Neural cell (in vitro differentiated cells): Measurements from ENCODE around the gene AP3M1. TPM values are rescaled to one million over a fixed set of nuclear protein-coding genes. Genes with fewer than 3 reads are reported as not detected.
A peak's percentile ranks its signal among the peaks of the same experiment; 100 is the strongest.

Experiments used
- H2AFZ ChIP-seq: fragments of 200-600, 300-800 bp; sonication (generic), shearing (Covaris generic); 2 replicates; pipeline ENCODE4 v1.6.0; 2014; ENCODE audit warnings: low read depth, mild to moderate bottlenecking, antibody characterized with exemption, low read length, moderate library complexity
- H3F3A ChIP-seq: fragments of 200-600 bp; shearing (Covaris generic); 2 replicates; pipeline ENCODE4 v1.6.1; 2016; ENCODE audit warnings: mild to moderate bottlenecking, moderate library complexity, mixed read lengths, antibody characterized with exemption, low read length; ENCODE audit not compliant: insufficient read depth, poor library complexity, severe bottlenecking
- H3K27ac ChIP-seq: fragments of 200-600, 300-800 bp; sonication (generic), shearing (Covaris generic); 2 replicates; pipeline ENCODE4 v1.5.1; 2014; ENCODE audit warnings: mild to moderate bottlenecking, low read length, moderate library complexity
- H3K27me3 ChIP-seq: fragments of 300-800, 200-600 bp; sonication (generic), shearing (Covaris generic); 2 replicates; pipeline ENCODE4 v1.6.0; 2014; ENCODE audit warnings: mild to moderate bottlenecking, low read depth, low read length, moderate library complexity; ENCODE audit not compliant: insufficient read depth
- H3K36me3 ChIP-seq: fragments of 300-800, 200-600 bp; sonication (generic), shearing (Covaris generic); 2 replicates; pipeline ENCODE4 v1.5.1; 2014; ENCODE audit warnings: mild to moderate bottlenecking, antibody characterized with exemption, low read length, moderate library complexity; ENCODE audit not compliant: insufficient read depth
- H3K4me2 ChIP-seq: fragments of 300-800, 200-600 bp; sonication (generic), shearing (Covaris generic); 2 replicates; pipeline ENCODE4 v1.6.0; 2014; ENCODE audit warnings: mild to moderate bottlenecking, low read length
- H3K4me3 ChIP-seq: fragments of 300-800, 200-600 bp; sonication (generic), shearing (Covaris generic); 2 replicates; pipeline ENCODE4 v1.5.1; 2014; ENCODE audit warnings: mild to moderate bottlenecking, low read length, moderate library complexity
- H3K79me2 ChIP-seq: fragments of 200-600 bp; shearing (Covaris generic); replicated peaks from 2 replicates; pipeline ENCODE4 v1.6.0; 2014; ENCODE audit warnings: mild to moderate bottlenecking, low read length, moderate library complexity; ENCODE audit not compliant: insufficient read depth
- H3K9ac ChIP-seq: fragments of 300-800, 200-600 bp; sonication (generic), shearing (Covaris generic); 2 replicates; pipeline ENCODE4 v1.6.1; 2016; ENCODE audit warnings: mild to moderate bottlenecking, low read length, mixed read lengths
- H3K9me2 ChIP-seq: fragments of 200-600 bp; shearing (Covaris generic); 2 replicates; pipeline ENCODE4 v1.6.1; 2016; ENCODE audit warnings: mild to moderate bottlenecking, low read length, mixed read lengths; ENCODE audit not compliant: insufficient read depth
- H3K9me3 ChIP-seq: fragments of 200-600, 300-800 bp; sonication (generic), shearing (Covaris generic); 2 replicates; pipeline ENCODE4 v1.6.1; 2016; ENCODE audit warnings: mild to moderate bottlenecking, mixed run types, low read length, moderate library complexity, mixed read lengths
- H4K20me1 ChIP-seq: fragments of 200-600 bp; shearing (Covaris generic); 2 replicates; pipeline ENCODE4 v1.6.1; 2016; ENCODE audit warnings: mild to moderate bottlenecking, mixed run types; ENCODE audit not compliant: insufficient read depth
- EZH2 ChIP-seq: fragments of 200-600, 300-800 bp; shearing (Covaris generic), sonication (generic); IDR thresholded peaks from 2 replicates; pipeline ENCODE4 v1.6.1; 2014; ENCODE audit warnings: antibody characterized with exemption, low read length, borderline replicate concordance, mild to moderate bottlenecking; ENCODE audit not compliant: insufficient read depth, poor library complexity, severe bottlenecking
- POLR2AphosphoS5 ChIP-seq: IDR thresholded peaks from 2 replicates; pipeline ENCODE4 v1.6.1; 2012
- SMC3 ChIP-seq: fragments of 450-650 bp; conservative IDR thresholded peaks from 2 replicates; pipeline ENCODE4 v1.6.1; 2014; ENCODE audit warnings: antibody characterized with exemption, mild to moderate bottlenecking, moderate library complexity; ENCODE audit not compliant: poor library complexity
- TAF1 ChIP-seq: IDR thresholded peaks from 2 replicates; pipeline ENCODE4 v1.6.1; 2012; ENCODE audit warnings: low read depth
- polyA plus RNA-seq: library from polyadenylated mRNA; depleted of rRNA; stranded (reverse); fragments of >200 nt; gene quantifications from 2 replicates; pipeline ENCODE4 v1.2.3, GENCODE V29; 2014
- TF ChIP-seq, protein P1 (sequence below): IDR thresholded peaks from 2 replicates; pipeline ENCODE4 v1.6.1; 2012; ENCODE audit warnings: borderline replicate concordance
- TF ChIP-seq, protein P2 (sequence below): fragments of 450-650 bp; IDR thresholded peaks from 2 replicates; pipeline ENCODE4 v1.5.1; 2014; ENCODE audit warnings: antibody characterized with exemption, mild to moderate bottlenecking, moderate library complexity; ENCODE audit not compliant: poor library complexity, severe bottlenecking

The AP3M1 gene
- polyA plus RNA-seq, 1 donor from 2014 or later = 26.7 TPM

DNA sequence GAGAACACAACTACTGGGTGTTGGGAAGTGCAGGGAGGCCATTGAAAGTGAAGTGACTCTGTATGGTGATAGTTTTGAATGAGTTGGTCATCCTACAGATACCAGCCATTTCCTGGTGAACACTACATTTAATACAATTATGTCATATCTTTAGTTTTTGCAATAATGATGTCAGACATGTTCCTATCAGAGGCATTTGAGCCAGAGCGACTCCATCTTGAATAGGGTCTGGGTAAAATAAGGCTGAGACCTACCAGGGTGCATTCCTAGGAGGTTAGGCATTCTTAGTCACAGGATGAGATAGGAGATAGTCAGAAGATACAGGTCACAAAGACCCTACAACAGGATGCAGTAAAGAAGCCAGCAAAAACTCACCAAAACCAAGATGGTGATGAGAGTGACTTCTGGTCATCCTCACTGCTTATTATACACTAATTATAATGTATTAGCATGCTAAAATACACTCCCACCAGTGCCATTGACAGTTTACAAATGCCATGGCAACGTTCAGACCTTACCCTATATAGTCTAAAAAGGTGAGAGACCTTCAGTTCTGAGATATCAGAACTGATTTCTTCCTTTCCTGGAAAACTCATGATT is 28.6 kb upstream of the AP3M1 start:
- Histone ChIP-seq H3F3A (peaks cover 3% of the 10 kb centered on the region), H3K27me3 (no peaks in the 10 kb centered on the region), H3K4me2 (no peak overlapping the region), H3K36me3 (no peaks in the 10 kb centered on the region), H3K79me2 (peaks cover 5% of the 10 kb centered on the region), H3K9me3 (no peaks in the 10 kb centered on the region), H3K9me2 (no peaks in the 10 kb centered on the region), H3K9ac (no peak overlapping the region), H4K20me1 (no peaks in the 10 kb centered on the region), H3K4me3 (no peak overlapping the region), H3K27ac (no peak overlapping the region), H2AFZ (no peak overlapping the region)
- no peak for TF ChIP-seq EZH2

DNA sequence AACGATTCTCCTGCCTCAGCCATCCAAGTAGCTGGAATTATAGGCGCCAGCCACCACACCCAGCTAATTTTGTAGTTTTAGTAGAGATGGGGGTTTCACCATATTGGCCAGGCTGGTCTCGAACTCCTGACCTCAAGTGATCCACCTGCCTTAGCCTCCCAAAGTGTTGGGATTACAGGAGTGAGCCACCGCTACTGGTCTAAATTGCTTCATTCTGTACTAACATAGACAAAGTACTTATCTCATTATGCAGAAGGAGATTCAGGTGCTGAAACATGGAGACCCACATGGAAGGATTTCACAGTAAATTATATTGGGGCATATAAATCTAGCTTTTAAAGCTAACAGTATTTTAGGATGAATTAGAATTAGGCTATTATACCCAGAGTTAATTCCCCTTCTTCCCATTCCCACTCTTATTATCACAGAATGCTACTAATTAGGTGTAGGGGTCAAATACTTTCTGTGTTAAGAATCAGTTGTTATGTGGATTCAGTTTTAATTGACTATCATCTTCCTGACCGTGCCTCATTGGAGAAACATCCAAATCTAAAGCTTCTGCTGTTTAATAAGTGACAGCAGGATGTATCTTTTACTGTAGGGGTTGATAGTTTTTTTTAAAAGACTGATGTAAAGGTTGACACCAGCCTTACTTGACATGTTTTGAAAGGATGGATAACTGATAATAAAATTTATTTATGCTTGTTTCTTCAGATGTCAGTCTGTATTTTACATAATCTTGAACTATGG is 27.6 kb upstream of the AP3M1 start:
- H3K9me3 ChIP-seq = no peaks in the 10 kb centered on the region
- H3K9ac ChIP-seq = no peak overlapping the region
- H4K20me1 ChIP-seq = no peaks in the 10 kb centered on the region
- peaks cover 3% of the 10 kb centered on the region for H3F3A ChIP-seq
- peak overlapping the region; percentile 12 for H3K4me3 ChIP-seq
- no peak overlapping the region for H3K27ac ChIP-seq
- H3K27me3 ChIP-seq = no peaks in the 10 kb centered on the region
- peaks cover 5% of the 10 kb centered on the region for H3K79me2 ChIP-seq
- no peaks in the 10 kb centered on the region for H3K36me3 ChIP-seq
- no peaks in the 10 kb centered on the region for H3K9me2 ChIP-seq
- no peak overlapping the region for H2AFZ ChIP-seq
- no peak overlapping the region for H3K4me2 ChIP-seq
- TF ChIP-seq, protein P1, sequence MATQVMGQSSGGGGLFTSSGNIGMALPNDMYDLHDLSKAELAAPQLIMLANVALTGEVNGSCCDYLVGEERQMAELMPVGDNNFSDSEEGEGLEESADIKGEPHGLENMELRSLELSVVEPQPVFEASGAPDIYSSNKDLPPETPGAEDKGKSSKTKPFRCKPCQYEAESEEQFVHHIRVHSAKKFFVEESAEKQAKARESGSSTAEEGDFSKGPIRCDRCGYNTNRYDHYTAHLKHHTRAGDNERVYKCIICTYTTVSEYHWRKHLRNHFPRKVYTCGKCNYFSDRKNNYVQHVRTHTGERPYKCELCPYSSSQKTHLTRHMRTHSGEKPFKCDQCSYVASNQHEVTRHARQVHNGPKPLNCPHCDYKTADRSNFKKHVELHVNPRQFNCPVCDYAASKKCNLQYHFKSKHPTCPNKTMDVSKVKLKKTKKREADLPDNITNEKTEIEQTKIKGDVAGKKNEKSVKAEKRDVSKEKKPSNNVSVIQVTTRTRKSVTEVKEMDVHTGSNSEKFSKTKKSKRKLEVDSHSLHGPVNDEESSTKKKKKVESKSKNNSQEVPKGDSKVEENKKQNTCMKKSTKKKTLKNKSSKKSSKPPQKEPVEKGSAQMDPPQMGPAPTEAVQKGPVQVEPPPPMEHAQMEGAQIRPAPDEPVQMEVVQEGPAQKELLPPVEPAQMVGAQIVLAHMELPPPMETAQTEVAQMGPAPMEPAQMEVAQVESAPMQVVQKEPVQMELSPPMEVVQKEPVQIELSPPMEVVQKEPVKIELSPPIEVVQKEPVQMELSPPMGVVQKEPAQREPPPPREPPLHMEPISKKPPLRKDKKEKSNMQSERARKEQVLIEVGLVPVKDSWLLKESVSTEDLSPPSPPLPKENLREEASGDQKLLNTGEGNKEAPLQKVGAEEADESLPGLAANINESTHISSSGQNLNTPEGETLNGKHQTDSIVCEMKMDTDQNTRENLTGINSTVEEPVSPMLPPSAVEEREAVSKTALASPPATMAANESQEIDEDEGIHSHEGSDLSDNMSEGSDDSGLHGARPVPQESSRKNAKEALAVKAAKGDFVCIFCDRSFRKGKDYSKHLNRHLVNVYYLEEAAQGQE = no peak
- TF ChIP-seq, protein P2, sequence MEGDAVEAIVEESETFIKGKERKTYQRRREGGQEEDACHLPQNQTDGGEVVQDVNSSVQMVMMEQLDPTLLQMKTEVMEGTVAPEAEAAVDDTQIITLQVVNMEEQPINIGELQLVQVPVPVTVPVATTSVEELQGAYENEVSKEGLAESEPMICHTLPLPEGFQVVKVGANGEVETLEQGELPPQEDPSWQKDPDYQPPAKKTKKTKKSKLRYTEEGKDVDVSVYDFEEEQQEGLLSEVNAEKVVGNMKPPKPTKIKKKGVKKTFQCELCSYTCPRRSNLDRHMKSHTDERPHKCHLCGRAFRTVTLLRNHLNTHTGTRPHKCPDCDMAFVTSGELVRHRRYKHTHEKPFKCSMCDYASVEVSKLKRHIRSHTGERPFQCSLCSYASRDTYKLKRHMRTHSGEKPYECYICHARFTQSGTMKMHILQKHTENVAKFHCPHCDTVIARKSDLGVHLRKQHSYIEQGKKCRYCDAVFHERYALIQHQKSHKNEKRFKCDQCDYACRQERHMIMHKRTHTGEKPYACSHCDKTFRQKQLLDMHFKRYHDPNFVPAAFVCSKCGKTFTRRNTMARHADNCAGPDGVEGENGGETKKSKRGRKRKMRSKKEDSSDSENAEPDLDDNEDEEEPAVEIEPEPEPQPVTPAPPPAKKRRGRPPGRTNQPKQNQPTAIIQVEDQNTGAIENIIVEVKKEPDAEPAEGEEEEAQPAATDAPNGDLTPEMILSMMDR = no peak
- no peak for TF ChIP-seq SMC3
- TF ChIP-seq POLR2AphosphoS5 = peak; percentile 18

DNA sequence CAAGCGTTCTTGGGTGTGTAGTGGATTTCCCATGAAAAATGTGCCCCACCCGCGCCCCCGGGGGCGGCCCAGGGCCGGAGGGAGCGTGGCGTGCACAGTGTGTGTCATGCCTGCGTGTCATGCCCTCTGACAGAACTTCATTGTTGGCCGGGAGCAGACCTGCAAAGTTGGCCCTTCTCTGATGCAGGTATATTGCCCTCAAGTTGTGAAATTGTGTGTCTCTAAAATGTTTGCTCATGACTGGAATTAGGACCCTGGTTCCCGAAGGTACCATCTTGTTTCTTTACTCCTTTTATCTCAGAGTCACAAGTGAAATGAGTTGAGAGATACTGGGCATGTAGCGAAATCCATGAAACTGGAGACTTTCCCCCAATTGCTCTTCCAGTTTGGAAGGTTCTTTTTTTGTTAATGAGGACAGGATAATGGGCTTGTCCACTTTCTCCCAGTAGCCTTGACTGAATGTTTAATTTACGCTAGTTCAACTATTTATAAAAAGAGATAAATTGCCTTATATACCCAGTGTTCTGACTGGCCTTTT is 26.6 kb upstream of the AP3M1 start:
- Histone ChIP-seq H3K36me3 (no peaks in the 10 kb centered on the region), H3K4me2 (peak overlapping the region; percentile 72), H3F3A (peaks cover 3% of the 10 kb centered on the region), H3K27me3 (no peaks in the 10 kb centered on the region), H3K27ac (peak overlapping the region; percentile 69), H3K9me2 (no peaks in the 10 kb centered on the region), H4K20me1 (no peaks in the 10 kb centered on the region), H3K79me2 (peaks cover 3% of the 10 kb centered on the region), H3K9ac (peak overlapping the region; percentile 74), H3K9me3 (no peaks in the 10 kb centered on the region), H3K4me3 (peak overlapping the region; percentile 82), H2AFZ (peak overlapping the region; percentile 41)
- no peak for TF ChIP-seq TAF1
